OCI-LY3 (cell line): ENCODE data around the gene NDUFA12.

Experiments
- CTCF ChIP-seq: fragments of 200-600, 300-600 bp; sonication (generic); IDR thresholded peaks from 2 replicates; pipeline ENCODE4 v1.5.1; 2014; ENCODE audit warnings: antibody characterized with exemption, low read length, low read depth
- EZH2phosphoT487 ChIP-seq: fragments of 200-600 bp; shearing (Covaris generic); IDR thresholded peaks from 2 replicates; pipeline ENCODE4 v1.6.1; 2018; ENCODE audit warnings: antibody characterized with exemption, mixed run types, low read depth

- TF ChIP-seq CTCF (no peak), EZH2phosphoT487 (no peak)
Measured at GRCh38 chr12:94983321-94983720, 20.2 kb downstream of the NDUFA12 start.
